BLaER1 treated with 17β-estradiol and CSF1 and Interleukin-3, amounts not matched to agents 10 nM and 100 nM (cell line): ENCODE results near the gene CBS.

Experiments
- H3K27ac ChIP-seq, 11 experiments: shearing (Covaris generic); formaldehyde crosslinking; 2 replicates each; pipeline ENCODE4 v1.8.1; 2022
- H3K27me3 ChIP-seq, 11 experiments: shearing (Covaris generic); formaldehyde crosslinking; 2 replicates each; pipeline ENCODE4 v1.8.1; 2022
- H3K36me3 ChIP-seq, 11 experiments: shearing (Covaris generic); formaldehyde crosslinking; 2 replicates each; pipeline ENCODE4 v1.8.1; 2022
- H3K4me1 ChIP-seq, 10 experiments: shearing (Covaris generic); formaldehyde crosslinking; 2 replicates each; pipeline ENCODE4 v1.8.1; 2022
- H3K4me2 ChIP-seq, 11 experiments: shearing (Covaris generic); formaldehyde crosslinking; 2 replicates each; pipeline ENCODE4 v1.8.1; 2022
- H3K4me3 ChIP-seq, 10 experiments: shearing (Covaris generic); formaldehyde crosslinking; 2 replicates each; pipeline ENCODE4 v1.8.1; 2022
- H3K9ac ChIP-seq, 11 experiments: shearing (Covaris generic); formaldehyde crosslinking; 2 replicates each; pipeline ENCODE4 v1.8.1; 2022
- H3K9me3 ChIP-seq, 11 experiments: shearing (Covaris generic); formaldehyde crosslinking; replicated peaks in 1 of 11; 2 replicates each; pipeline ENCODE4 v1.8.1; 2022
- H4K20me1 ChIP-seq, 11 experiments: shearing (Covaris generic); formaldehyde crosslinking; 2 replicates each; pipeline ENCODE4 v1.8.1; 2022
- Cebpa-rat ChIP-seq, 11 experiments: shearing (Covaris generic); IDR thresholded peaks; 2 replicates each; pipeline ENCODE4 v1.8.1; 2022

CBS gene

GRCh38 chr21:43005635-43006034 is 70.0 kb downstream of the CBS start:
- no peak overlapping the region for H3K9ac ChIP-seq
- no peak for TF ChIP-seq Cebpa-rat (IDR thresholded peaks at IDR 0.05)
- H3K4me1 ChIP-seq = no peaks in the 10 kb centered on the region
- H3K27me3 ChIP-seq = no peaks in the 10 kb centered on the region
- peaks cover 0 to 8% (median 3%) of the 10 kb centered on the region in 11 experiments; a peak in 17 of 22 replicates for H3K9me3 ChIP-seq
- H4K20me1 ChIP-seq = peaks cover 0 to 8% (median 0%) of the 10 kb centered on the region in 11 experiments; a peak in 3 of 22 replicates
- H3K4me3 ChIP-seq = no peak overlapping the region
- H3K4me2 ChIP-seq = no peak overlapping the region
- peaks cover 59 to 73% (median 65%) of the 10 kb centered on the region in 11 experiments for H3K36me3 ChIP-seq
- no peak overlapping the region for H3K27ac ChIP-seq

- Histone ChIP-seq H3K36me3 (peaks cover 57 to 73% (median 64%) of the 10 kb centered on the region in 11 experiments), H4K20me1 (peaks cover 0 to 8% (median 0%) of the 10 kb centered on the region in 11 experiments; a peak in 3 of 22 replicates), H3K9ac (no peak overlapping the region), H3K4me2 (no peak overlapping the region), H3K27me3 (no peaks in the 10 kb centered on the region), H3K4me1 (no peaks in the 10 kb centered on the region), H3K27ac (no peak overlapping the region), H3K9me3 (peaks cover 6 to 15% (median 10%) of the 10 kb centered on the region in 11 experiments), H3K4me3 (no peak overlapping the region)
- no peak for TF ChIP-seq Cebpa-rat (IDR thresholded peaks at IDR 0.05)
Measured at GRCh38 chr21:43004926-43005325, 70.7 kb downstream of the CBS start.
